ENCODE measurements around the gene ZNF202.

The ZNF202 gene

DNA sequence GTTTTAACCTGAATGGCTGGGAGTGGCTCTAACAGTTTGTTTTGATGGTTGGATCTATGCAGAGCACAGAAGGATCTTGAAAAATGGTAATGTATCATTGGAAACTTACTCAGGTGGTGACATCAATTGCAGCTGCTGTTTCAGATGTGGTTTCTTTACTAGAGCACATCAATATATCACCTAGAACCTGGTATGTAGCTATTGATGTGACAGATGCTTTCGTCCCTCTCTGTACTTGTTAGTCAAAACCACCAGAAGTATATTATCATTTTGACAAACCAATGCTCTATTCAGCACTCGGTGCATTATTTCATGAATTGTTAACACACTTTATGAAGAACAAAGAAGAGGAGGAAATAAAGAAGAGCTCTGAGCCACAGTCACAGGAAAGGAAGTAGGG is 60.4 kb downstream of the ZNF202 start:
- no peak for DNase-seq

DNA sequence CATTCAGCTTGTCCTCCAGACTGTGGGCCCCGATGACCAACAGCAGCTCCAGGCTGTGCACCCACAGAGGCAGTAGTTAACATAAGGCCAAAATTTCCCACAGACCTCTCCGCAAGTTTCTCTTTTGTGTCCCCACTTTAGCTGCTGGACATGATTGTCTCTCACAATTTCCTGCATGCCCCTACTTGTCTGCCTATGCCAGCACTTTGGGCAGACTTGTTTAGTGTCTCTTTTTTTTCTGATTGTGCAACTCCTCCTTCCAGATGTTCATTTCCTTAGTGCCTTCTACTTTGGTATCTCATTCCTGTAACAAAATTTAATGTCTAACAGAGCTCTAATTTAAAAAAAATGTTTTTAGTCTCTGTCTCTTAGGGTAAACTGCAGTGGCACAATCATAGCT is 63.2 kb downstream of the ZNF202 start:
- DNase-seq = no peak

GRCh38 chr11:123677510-123677909 is 64.0 kb downstream of the ZNF202 start:
- DNase-seq = no peak

DNA sequence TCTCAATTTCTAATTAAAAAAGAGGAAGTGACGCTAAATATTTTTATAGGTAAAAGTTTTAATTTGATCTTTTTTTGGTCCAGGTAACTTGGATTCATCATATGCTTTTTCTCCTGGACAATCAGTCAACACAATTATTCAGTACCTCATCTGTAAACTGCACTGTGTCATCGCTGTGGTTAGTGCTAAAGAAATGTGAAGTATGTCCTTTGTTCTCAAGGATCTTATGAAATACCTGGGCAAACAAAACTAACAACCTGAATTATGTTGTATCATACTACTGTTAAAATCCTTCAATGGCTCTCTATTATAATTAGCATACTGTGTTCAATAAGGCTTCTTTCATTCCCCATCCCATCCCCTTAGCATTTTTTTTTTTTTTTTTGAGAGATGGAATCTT is 67.2 kb downstream of the ZNF202 start:
- DNase-seq = no peak
